GM19438 (cell line): ENCODE data around the gene KCTD2.
A peak's percentile ranks its signal among the peaks of the same experiment; 100 is the strongest.

ENCODE experiments used
- ATAC-seq: cut with Tn5 transposase; IDR thresholded peaks from one replicate; pipeline ENCODE4 v1.9.1; 2021; ENCODE audit warnings: low read depth; ENCODE audit not compliant: unreplicated experiment

KCTD2 gene

GRCh38 chr17:75075597-75076336, 28.7 kb downstream of the KCTD2 start:
- no peak for ATAC-seq

GRCh38 chr17:75077072-75077495, 30.1 kb downstream of the KCTD2 start:
- no peak for ATAC-seq

GRCh38 chr17:75077496-75078283, 30.7 kb downstream of the KCTD2 start:
- ATAC-seq, result peak; percentile 44

- peak; percentile 55 for ATAC-seq
Measured at GRCh38 chr17:75078284-75079022, 31.4 kb downstream of the KCTD2 start.

GRCh38 chr17:75079023-75079373, 32.0 kb downstream of the KCTD2 start:
- no peak for ATAC-seq

GRCh38 chr17:75081611-75082540, 34.9 kb downstream of the KCTD2 start:
- no peak for ATAC-seq

- ATAC-seq, result no peak
Measured at GRCh38 chr17:75082683-75083082, 35.7 kb downstream of the KCTD2 start.

GRCh38 chr17:75084039-75084660, 37.1 kb downstream of the KCTD2 start:
- no peak for ATAC-seq

- ATAC-seq, result no peak
Measured at GRCh38 chr17:75086496-75087181, 39.6 kb downstream of the KCTD2 start.

- no peak for ATAC-seq
Measured at GRCh38 chr17:75087182-75087557, 40.1 kb downstream of the KCTD2 start.

GRCh38 chr17:75087558-75088453, 40.8 kb downstream of the KCTD2 start, which contains the start of gene SLC16A5:
Gene SLC16A5 (plus strand): TSS chr17:75087954. CDS start chr17:75093637, 5,683 bp downstream.
- ATAC-seq, result peak; percentile 67

- no peak for ATAC-seq
Measured at GRCh38 chr17:75088465-75089417, 41.7 kb downstream of the KCTD2 start.

GRCh38 chr17:75090871-75091854, 44.1 kb downstream of the KCTD2 start:
- no peak for ATAC-seq

- ATAC-seq, result no peak
Measured at GRCh38 chr17:75091855-75092327, 44.9 kb downstream of the KCTD2 start.

GRCh38 chr17:75093548-75094158, 46.6 kb downstream of the KCTD2 start:
- ATAC-seq, result no peak
